ENCODE results near the gene ELF2. TPM values are rescaled to one million over a fixed set of nuclear protein-coding genes. Genes with fewer than 3 reads are reported as not detected.

Gene ELF2
- polyA plus RNA-seq, 3 donors = 14.0 to 34.3 (median 18.9) TPM

DNA sequence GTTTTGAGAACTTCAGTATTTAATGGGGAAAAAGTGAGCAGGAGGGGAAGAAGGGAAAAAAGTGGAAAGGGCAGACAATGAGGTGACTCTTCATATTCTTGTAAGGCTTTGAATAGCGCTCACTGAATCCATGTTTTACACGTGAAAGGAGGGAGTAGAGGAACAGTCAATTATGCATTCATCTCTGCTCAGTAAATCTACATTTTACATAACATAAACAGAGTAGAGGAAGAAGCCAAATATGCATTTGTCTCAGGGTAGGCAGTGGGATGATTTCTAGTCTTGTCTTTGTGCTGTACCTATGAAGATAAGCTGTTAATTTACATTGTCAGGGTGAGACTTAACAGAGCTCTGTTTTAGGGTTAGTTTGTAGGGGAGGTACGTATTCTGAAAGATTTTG is 19.4 kb upstream of the ELF2 start:
- peak overlapping the region in 2 of 7 donors; percentile 3 to 12 for H3K27ac Mint-ChIP-seq
- Histone ChIP-seq H3K4me1 (ENCODE audit: control insufficient read depth in 1 of 2, insufficient read depth in 2 of 2, low read length in 2 of 2) (peaks cover 4 to 9% of the 10 kb centered on the region in 2 donors), H3K4me3 (replicated peaks in 1 of 3; ENCODE audit: low read depth in 2 of 3, low read length in 3 of 3) (no peak overlapping the region), H4K20me1 (ENCODE audit: insufficient read depth, low read length) (no peaks in the 10 kb centered on the region), H3K79me2 (ENCODE audit: insufficient read depth, low read length) (no peaks in the 10 kb centered on the region), H2AFZ (ENCODE audit: insufficient read depth, low read depth, low read length, poor library complexity, severe bottlenecking) (no peak overlapping the region), H3K9ac (ENCODE audit: insufficient read depth, low read length, poor library complexity, severe bottlenecking) (no peak overlapping the region), H3K4me2 (replicated peaks; ENCODE audit: extremely low read depth, low read length, poor library complexity, severe bottlenecking) (no peak overlapping the region), H3K27me3 (ENCODE audit: control insufficient read depth in 2 of 2, insufficient read depth in 2 of 2, low read length in 2 of 2) (no peaks in the 10 kb centered on the region), H3K27ac (ENCODE audit: low read depth in 1 of 2, low read length in 2 of 2) (no peak overlapping the region), H3K9me3 (replicated peaks in 1 of 2; ENCODE audit: control insufficient read depth in 1 of 2, insufficient read depth in 1 of 2, low read length in 2 of 2) (peaks cover 0 to 3% of the 10 kb centered on the region in 2 donors), H3K36me3 (replicated peaks in 1 of 2; ENCODE audit: control insufficient read depth in 1 of 2, insufficient read depth in 2 of 2, low read length in 2 of 2) (no peaks in the 10 kb centered on the region)
- peaks cover 29% of the 10 kb centered on the region for H3K4me1 Mint-ChIP-seq
- H3K9me3 Mint-ChIP-seq = peaks cover 3 to 7% (median 4%) of the 10 kb centered on the region in 7 donors
- H3K36me3 Mint-ChIP-seq = peaks cover 2 to 3% of the 10 kb centered on the region in 2 donors
- TF ChIP-seq, protein P1, sequence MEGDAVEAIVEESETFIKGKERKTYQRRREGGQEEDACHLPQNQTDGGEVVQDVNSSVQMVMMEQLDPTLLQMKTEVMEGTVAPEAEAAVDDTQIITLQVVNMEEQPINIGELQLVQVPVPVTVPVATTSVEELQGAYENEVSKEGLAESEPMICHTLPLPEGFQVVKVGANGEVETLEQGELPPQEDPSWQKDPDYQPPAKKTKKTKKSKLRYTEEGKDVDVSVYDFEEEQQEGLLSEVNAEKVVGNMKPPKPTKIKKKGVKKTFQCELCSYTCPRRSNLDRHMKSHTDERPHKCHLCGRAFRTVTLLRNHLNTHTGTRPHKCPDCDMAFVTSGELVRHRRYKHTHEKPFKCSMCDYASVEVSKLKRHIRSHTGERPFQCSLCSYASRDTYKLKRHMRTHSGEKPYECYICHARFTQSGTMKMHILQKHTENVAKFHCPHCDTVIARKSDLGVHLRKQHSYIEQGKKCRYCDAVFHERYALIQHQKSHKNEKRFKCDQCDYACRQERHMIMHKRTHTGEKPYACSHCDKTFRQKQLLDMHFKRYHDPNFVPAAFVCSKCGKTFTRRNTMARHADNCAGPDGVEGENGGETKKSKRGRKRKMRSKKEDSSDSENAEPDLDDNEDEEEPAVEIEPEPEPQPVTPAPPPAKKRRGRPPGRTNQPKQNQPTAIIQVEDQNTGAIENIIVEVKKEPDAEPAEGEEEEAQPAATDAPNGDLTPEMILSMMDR (IDR thresholded peaks at IDR 0.05) = no peak
- intact Hi-C loops (cut with micrococcal nuclease) = no loop called here
- DNase-seq = no peak
- peaks cover 0 to 4% (median 0%) of the 10 kb centered on the region in 3 donors for H3K27me3 Mint-ChIP-seq (ENCODE audit: low read depth in 3 of 3)
- no peak overlapping the region for H3K4me3 Mint-ChIP-seq
- no CpG with 5 or more reads among the region's 3 CpGs for WGBS (ENCODE audit: insufficient coverage)

DNA sequence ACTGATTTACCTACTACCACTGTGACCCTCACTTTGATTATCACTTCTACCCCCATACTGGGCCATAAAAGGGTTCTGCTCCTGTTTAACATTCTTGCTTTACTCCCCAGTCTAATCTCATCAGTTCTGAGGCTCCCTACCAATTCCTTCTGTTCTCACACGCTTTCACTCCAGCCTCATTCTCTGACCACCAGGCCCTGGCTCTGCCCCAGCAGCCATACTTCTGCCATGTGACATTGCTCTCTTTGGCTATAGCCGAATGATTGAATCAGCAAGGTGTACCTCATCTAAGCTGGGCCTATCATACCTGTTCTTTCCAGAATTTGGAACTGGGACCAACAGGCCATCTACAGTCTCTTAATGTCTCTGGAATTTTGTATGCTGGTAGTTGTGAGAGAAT is 14.4 kb upstream of the ELF2 start:
- peak overlapping the region; percentile 46 for H2AFZ ChIP-seq (ENCODE audit: insufficient read depth, low read depth, low read length, poor library complexity, severe bottlenecking)
- no peaks in the 10 kb centered on the region for H3K27me3 ChIP-seq (ENCODE audit: control insufficient read depth in 2 of 2, insufficient read depth in 2 of 2, low read length in 2 of 2)
- H3K27me3 Mint-ChIP-seq (ENCODE audit: low read depth in 3 of 3) = peaks cover 0 to 5% (median 0%) of the 10 kb centered on the region in 3 donors
- peaks cover 34 to 35% of the 10 kb centered on the region in 2 donors for H3K4me1 ChIP-seq (ENCODE audit: control insufficient read depth in 1 of 2, insufficient read depth in 2 of 2, low read length in 2 of 2)
- no peak overlapping the region for H3K4me2 ChIP-seq (replicated peaks; ENCODE audit: extremely low read depth, low read length, poor library complexity, severe bottlenecking)
- 56% methylated on average over 2 of the region's 2 CpGs for WGBS (ENCODE audit: insufficient coverage)
- no peaks in the 10 kb centered on the region for H4K20me1 ChIP-seq (ENCODE audit: insufficient read depth, low read length)
- H3K9me3 ChIP-seq (replicated peaks in 1 of 2; ENCODE audit: control insufficient read depth in 1 of 2, insufficient read depth in 1 of 2, low read length in 2 of 2) = no peaks in the 10 kb centered on the region
- no peak overlapping the region for H3K27ac ChIP-seq (ENCODE audit: low read depth in 1 of 2, low read length in 2 of 2)
- no peak overlapping the region for H3K4me3 Mint-ChIP-seq
- no peaks in the 10 kb centered on the region for H3K36me3 Mint-ChIP-seq
- TF ChIP-seq, protein P1 (IDR thresholded peaks at IDR 0.05) = no peak
- peaks cover 40% of the 10 kb centered on the region for H3K4me1 Mint-ChIP-seq
- H3K9me3 Mint-ChIP-seq = peaks cover 0 to 1% (median 0%) of the 10 kb centered on the region in 7 donors
- H3K36me3 ChIP-seq (replicated peaks in 1 of 2; ENCODE audit: control insufficient read depth in 1 of 2, insufficient read depth in 2 of 2, low read length in 2 of 2) = no peaks in the 10 kb centered on the region
- no peaks in the 10 kb centered on the region for H3K79me2 ChIP-seq (ENCODE audit: insufficient read depth, low read length)
- no peak overlapping the region for H3K9ac ChIP-seq (ENCODE audit: insufficient read depth, low read length, poor library complexity, severe bottlenecking)
- no peak for DNase-seq
- H3K4me3 ChIP-seq (replicated peaks in 1 of 3; ENCODE audit: low read depth in 2 of 3, low read length in 3 of 3) = no peak overlapping the region
- intact Hi-C loops (cut with micrococcal nuclease) = no loop called here
- peak overlapping the region in 3 of 7 donors; percentile 3 to 22 (median 18) for H3K27ac Mint-ChIP-seq
